Islet of Langerhans (tissue), 1 donor: Measurements from ENCODE around the gene PKMYT1.

Experiments used
- FAIRE-seq: peaks from one replicate; lab custom pipeline; 2011; peaks lifted over from hg19 to GRCh38; lab: Jason Lieb, UNC

The PKMYT1 gene

GRCh38 chr16:3017794-3018506 lies 37.7 kb upstream of the PKMYT1 start, which contains the start of gene CLDN6:
Gene CLDN6 (minus strand): TSS chr16:3018183. CDS start chr16:3016021, 2,162 bp downstream.
- FAIRE-seq = no peak

DNA sequence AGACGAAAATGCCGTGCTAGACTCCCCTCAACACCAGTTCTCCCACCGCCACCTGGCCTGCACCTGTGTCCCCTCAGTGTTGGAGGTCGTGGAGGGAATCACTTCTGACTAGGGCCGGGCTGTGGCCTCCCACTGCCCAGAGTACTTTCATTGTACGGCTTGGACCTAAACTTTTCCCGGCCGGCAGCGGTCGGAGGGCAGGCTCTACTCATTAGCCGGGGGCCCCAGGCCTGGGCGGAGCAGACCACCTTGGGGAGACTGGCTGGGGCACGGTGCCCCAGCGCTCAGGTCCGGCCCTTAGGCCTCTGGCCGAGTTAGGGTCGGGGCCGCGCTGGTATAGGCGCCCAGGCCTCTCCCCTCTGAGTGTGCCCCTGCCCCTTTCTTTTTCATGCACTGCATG lies 37.1 kb upstream of the PKMYT1 start:
- no peak for FAIRE-seq

GRCh38 chr16:3015865-3016521 lies 35.7 kb upstream of the PKMYT1 start:
- no peak for FAIRE-seq

DNA sequence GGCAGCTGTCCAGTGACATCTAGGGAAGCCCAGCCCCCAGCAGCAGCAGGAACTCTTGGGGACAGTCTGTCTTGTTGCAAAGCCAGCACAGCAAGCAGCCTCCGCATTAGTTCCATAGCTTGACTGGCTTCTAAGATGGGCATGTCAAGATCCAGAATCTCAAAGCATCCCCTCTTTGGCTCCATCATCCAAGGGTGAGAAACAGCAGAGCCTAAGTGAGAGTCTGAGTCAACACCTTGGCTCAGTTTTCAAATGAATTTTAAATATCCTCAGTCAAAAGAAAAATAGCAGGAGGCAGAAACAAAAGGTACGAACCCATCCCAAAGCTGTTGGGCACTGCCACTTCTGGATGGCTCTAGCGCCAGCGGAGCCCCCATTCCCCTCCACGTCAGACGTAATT lies 34.7 kb upstream of the PKMYT1 start:
- no peak for FAIRE-seq

GRCh38 chr16:3013998-3014690 lies 33.9 kb upstream of the PKMYT1 start:
- no peak for FAIRE-seq

- FAIRE-seq = no peak
Measured at GRCh38 chr16:3013491-3013951, 33.3 kb upstream of the PKMYT1 start.

- no peak for FAIRE-seq
Measured at GRCh38 chr16:3012828-3013420, 32.7 kb upstream of the PKMYT1 start, which contains the start of gene CLDN9. Gene CLDN9 (plus strand): TSS chr16:3012923. CDS start chr16:3013363, 440 bp downstream.

DNA sequence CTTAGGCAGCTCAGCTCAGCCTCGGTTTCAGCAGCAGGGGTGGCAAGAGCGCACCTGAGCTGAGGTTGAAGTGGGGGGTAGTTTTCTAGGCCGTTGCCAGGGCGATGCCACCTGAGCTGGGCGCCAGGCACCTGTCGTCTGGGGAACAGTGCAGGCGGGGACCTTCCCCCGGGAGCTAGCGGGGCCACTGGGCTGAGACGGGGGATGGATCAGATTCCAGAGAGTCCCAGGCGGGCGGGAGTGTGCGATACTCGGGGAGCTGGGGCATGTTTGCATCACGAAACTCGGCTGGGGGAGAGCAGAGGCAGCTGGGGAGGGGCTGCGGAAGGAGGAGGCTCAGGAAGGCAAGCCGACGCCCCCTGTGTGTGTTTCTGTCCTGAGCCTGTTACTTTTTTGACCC lies 32.0 kb upstream of the PKMYT1 start:
- no peak for FAIRE-seq

- no peak for FAIRE-seq
Measured at GRCh38 chr16:3010510-3010909, 30.3 kb upstream of the PKMYT1 start.

GRCh38 chr16:3009568-3010390 lies 29.5 kb upstream of the PKMYT1 start:
- FAIRE-seq = no peak

DNA sequence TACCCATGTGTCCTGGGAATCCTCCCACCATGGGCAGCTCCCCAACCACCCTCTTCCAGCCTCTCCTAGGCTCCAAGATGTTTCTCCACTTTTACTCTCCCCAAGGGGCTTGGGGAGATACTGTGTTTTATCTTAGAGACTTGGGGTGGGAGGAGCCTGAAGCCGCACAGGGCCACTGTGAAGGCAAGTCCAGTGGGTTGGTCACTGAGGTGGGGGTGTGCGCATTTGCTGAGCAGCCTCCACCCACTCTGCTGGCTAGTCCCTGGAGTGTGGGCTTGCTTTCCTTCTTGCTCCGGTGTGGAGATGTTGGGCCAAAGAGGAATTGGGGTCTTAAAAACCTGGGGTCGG lies 28.4 kb upstream of the PKMYT1 start:
- no peak for FAIRE-seq

- FAIRE-seq = no peak
Measured at GRCh38 chr16:3007957-3008689, 27.9 kb upstream of the PKMYT1 start.

- FAIRE-seq = no peak
Measured at GRCh38 chr16:3007059-3007956, 27.1 kb upstream of the PKMYT1 start.

DNA sequence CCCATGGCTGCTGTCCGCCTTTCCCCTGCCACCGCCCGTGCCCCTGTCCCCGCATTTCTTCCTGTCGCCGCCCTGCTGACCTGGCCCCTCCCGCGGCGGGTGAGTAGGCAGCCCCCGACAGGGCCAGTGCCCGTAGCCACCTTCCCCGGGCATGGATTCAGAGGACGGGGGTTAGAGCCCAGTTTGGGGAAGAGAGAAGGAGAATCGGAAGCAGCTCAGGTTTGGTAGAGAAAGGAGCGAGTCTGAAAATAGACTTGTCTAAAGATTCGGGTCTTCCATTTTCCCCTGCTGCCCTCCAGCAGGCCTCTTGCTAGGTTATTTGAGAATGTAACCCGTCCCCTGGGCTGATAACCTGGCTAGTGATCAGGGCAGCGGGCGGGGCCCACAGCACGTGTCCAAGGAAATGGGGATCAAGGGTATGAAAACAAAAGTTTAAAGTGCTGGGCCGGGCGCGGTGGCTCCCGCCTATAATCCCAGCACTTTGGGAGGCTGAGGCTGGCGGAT lies 24.6 kb upstream of the PKMYT1 start:
- no peak for FAIRE-seq

DNA sequence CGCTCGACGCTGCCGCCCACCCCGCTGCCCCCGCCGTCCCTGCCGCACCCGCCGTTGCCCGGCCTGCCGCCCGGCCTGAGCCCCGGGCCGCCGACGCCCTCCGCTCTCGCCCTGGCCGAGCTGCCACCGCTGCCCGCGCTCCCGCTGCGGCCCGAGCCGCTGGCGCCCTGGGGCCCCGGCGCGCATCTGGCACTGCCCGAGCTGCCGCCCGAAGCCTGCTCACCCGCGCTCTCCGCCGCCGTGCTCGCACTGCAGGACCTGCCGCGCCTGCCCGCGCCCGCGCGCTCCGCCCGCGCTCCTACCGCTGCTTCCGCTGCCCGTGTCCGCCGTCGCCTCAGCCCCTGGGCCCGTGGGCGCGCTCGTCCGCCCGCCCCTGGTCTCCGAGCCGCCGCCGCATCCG lies 24.1 kb upstream of the PKMYT1 start:
- no peak for FAIRE-seq

GRCh38 chr16:3003582-3004270 lies 23.5 kb upstream of the PKMYT1 start:
- FAIRE-seq = peak; percentile 86

DNA sequence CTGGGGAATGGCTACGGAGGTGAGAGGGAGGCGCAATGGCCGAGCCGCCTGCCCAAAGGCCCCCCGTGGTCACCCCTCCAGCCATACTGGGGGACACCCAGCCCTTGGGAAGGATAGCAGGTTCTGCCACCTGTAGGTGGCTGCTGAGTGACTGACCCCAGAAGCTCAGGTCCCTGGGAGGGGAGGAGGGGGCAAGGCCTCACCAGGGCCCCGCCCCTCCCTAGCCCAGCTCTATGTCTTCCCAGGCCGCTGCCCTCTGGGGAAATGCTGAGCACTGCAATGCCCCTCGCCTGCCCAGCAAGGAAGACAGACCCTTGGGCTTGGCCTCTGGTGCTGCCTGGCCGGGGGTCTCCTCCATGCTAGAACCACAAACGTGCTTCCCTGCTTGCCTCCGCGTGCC lies 21.1 kb upstream of the PKMYT1 start:
- no peak for FAIRE-seq

DNA sequence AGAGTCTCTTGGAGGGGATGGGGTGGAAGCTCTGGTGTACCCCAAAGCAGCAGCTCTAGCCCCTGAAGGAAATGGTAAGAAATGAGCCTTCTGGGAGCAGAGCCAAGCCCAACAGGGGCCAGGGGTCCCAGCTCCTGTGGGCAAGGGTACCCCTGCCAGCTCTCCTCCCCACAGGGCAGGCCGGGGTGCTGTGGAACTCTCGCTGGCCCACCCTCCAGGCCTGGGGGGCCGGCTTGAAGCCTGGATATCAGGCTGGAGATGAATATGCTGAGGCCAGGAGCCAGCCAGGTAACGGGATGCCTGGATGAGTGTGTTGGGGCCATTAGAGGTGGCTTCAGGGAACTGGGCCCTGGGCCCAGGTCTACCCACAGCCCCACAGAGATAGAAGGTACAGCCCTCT lies 20.3 kb upstream of the PKMYT1 start:
- FAIRE-seq = no peak

GRCh38 chr16:2999929-3000328 lies 19.7 kb upstream of the PKMYT1 start:
- no peak for FAIRE-seq
